ENCODE results near the gene SP9. TPM values are rescaled to one million over a fixed set of nuclear protein-coding genes. Genes with fewer than 3 reads are reported as not detected.

SP9 gene
- total and polyA plus RNA-seq, 9 of the 15 experiments (the other 6 are each of a cell fraction or from before 2014, with no cell fraction given) = 0.04 to 0.23 (median 0.11) TPM; not detected in 3

DNA sequence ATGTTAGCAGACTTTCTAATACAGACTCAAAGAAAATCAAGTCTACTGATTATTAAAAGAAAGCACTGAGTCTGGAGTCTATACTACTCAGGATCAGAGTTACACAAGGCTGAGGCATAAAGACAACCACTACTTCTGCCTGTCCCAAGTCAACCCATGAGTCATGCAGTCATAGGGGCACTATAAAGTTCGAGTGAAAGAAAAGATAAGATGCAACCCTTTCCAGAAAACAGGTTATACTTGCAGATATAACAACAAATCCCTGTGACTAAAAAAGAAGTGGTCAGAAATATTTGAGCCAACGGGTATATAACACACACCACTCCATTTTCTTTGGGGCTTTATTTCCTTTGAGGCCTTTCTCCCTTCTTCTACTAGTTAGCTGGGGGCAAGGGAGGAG, 42.2 kb downstream of the SP9 start (continued):
- TF ChIP-seq ZBTB40 (IDR thresholded peaks at IDR 0.05) (peak; percentile 68), ZBTB40 (CRISPR knock-in tag; IDR thresholded peaks at IDR 0.05) (no peak), KDM1A (IDR thresholded peaks at IDR 0.05) (peak in 1 of 2 experiments; percentile 57; a peak in 2 of 4 replicates), POLR2AphosphoS5 (IDR thresholded peaks at IDR 0.05; ENCODE audit: control insufficient read depth, insufficient read depth, low read depth, low read length) (no peak), DPF2 (IDR thresholded peaks at IDR 0.05) (0 out of 2 replicates have a peak, but pooled peaks have one; percentile 19), ZNF584 (CRISPR knock-in tag; IDR thresholded peaks at IDR 0.05; ENCODE audit: low read depth) (no peak), ZNF778 (CRISPR knock-in tag; IDR thresholded peaks at IDR 0.05) (no peak), STAT5A (IDR thresholded peaks at IDR 0.05; ENCODE audit: borderline replicate concordance, low read length) (no peak), HLTF (IDR thresholded peaks at IDR 0.05) (no peak), PTTG1 (tag; IDR thresholded peaks at IDR 0.05; ENCODE audit: low read depth) (no peak), HDAC6 (IDR thresholded peaks at IDR 0.05; ENCODE audit: low read depth, low read length) (no peak), MTA3 (IDR thresholded peaks at IDR 0.05; ENCODE audit: borderline replicate concordance) (no peak), ZNF551 (CRISPR knock-in tag; IDR thresholded peaks at IDR 0.05) (no peak), NFE2L1 (tag; IDR thresholded peaks at IDR 0.05; ENCODE audit: borderline replicate concordance, low read depth) (no peak), OTX1 (CRISPR knock-in tag; IDR thresholded peaks at IDR 0.05) (no peak), ELF4 (CRISPR knock-in tag; IDR thresholded peaks at IDR 0.05) (no peak)
- TF ChIP-seq, protein P1, sequence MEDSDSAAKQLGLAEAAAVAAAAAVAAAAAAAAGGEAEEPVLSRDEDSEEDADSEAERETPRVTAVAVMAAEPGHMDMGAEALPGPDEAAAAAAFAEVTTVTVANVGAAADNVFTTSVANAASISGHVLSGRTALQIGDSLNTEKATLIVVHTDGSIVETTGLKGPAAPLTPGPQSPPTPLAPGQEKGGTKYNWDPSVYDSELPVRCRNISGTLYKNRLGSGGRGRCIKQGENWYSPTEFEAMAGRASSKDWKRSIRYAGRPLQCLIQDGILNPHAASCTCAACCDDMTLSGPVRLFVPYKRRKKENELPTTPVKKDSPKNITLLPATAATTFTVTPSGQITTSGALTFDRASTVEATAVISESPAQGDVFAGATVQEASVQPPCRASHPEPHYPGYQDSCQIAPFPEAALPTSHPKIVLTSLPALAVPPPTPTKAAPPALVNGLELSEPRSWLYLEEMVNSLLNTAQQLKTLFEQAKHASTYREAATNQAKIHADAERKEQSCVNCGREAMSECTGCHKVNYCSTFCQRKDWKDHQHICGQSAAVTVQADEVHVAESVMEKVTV (CRISPR knock-in tag; IDR thresholded peaks at IDR 0.05) = no peak
